ENCODE results near the gene AMH. TPM values are rescaled to one million over a fixed set of nuclear protein-coding genes. Genes with fewer than 3 reads are reported as not detected.

Gene AMH
- total RNA-seq, 2 experiments from 2014 or later, result 10.3 to 12.1 TPM

DNA sequence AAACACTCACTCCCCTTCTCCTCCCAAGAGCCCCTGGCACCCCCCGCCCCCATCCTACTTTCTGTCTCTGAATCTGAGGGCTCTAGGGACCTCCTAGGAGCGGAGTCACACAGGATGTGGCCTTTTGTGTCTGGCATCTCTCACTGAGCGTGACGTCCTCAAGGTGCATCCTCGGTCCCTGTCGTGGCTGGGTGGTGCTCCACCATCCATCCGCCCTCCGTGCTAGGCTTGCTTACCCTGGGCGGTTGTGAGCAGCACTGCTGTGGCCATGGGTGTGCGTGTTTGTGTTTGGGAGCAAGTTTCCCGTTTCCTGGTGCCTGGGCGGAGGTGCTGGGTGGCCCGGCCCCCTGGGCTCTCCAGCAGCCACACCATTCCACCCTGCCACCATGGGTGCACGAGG lies 25.2 kb upstream of the AMH start:
- Mint-ChIP-seq H3K36me3 (ENCODE audit: low read depth) (peaks cover 33% of the 10 kb centered on the region), H3K4me1 (ENCODE audit: low read depth) (peaks cover 10% of the 10 kb centered on the region), H3K27ac (peak overlapping the region; percentile 77), H3K9me3 (ENCODE audit: insufficient read depth) (no peaks in the 10 kb centered on the region), H3K27me3 (ENCODE audit: low read depth) (no peaks in the 10 kb centered on the region), H3K4me3 (no peak overlapping the region)
- POLR2A ChIA-PET, result no interaction called here
- DNase-seq, result peak; percentile 57
- CTCF ChIA-PET, result no interaction called here
- ATAC-seq, result peak; percentile 63

DNA sequence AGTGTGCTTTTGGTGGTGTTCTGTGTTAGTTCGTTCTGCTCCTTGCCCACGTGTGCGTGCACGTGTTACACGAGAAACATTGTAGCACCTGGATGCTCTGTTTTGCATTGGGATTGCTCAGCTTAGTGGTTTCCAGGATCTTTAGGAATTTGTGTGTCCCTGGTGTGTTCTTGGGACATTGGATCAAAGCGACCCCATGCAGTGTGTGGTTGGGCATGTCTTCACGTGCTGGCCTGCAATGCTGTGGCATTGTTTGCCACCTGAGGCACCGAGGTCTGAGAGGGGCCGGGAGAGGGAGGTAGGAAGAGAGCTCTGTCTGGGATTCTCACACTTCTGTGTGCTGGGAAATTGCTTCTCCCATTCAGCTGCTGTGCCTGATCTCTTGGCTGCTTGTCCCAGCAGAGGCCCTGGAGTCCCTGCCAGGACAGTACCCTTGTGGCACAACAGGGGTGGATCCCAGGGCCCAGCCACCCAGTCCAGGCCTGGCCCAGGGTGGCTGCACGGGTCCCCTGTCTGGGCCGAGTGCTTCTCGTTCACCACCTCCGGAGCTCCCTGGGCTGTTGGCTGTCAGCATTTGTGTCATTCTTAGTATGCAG lies 24.3 kb upstream of the AMH start:
- Mint-ChIP-seq H3K4me3 (no peak overlapping the region), H3K9me3 (ENCODE audit: insufficient read depth) (no peaks in the 10 kb centered on the region), H3K27me3 (ENCODE audit: low read depth) (no peaks in the 10 kb centered on the region), H3K27ac (peak overlapping the region; percentile 77), H3K4me1 (ENCODE audit: low read depth) (peaks cover 10% of the 10 kb centered on the region), H3K36me3 (ENCODE audit: low read depth) (peaks cover 36% of the 10 kb centered on the region)
- POLR2A ChIA-PET, result no interaction called here
- CTCF ChIA-PET, result no interaction called here
- ATAC-seq (no peak), DNase-seq (no peak)

DNA sequence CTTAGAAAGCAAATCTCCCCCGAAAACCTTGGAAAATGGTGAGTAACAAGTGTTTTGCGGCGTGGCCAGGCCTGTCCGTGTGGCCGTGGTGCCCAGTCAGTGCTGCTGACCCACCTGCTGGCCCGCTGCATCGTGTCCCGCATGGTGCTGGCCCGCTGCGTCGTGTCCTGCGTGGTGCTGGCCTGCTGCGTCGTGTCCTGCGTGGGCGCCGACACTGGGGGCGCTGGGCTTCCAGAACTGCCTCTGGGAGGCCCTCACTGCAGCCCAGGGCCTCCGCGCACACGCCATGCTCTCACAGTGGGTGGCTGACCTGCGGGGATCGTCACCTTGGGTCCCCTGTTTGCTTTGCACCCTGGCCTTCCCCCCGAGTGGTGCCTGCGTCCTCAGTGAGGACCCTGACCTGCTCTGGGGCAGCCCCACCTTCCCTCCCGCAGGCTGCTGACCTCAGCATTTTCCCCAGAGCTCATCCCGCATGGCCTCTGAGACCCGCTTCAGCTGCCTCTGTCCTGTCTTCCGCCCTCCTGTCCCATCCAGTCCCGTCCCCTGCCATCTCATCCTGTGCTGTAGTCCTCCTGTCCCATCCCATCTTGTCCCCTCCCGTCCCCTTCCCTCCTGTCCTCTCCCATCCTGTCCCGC lies 23.6 kb upstream of the AMH start:
- H3K4me3 Mint-ChIP-seq, result no peak overlapping the region
- H3K27me3 Mint-ChIP-seq (ENCODE audit: low read depth), result no peaks in the 10 kb centered on the region
- DNase-seq (no peak), ATAC-seq (no peak)
- peak overlapping the region; percentile 49 for H3K27ac Mint-ChIP-seq
- CTCF ChIA-PET, result no interaction called here
- POLR2A ChIA-PET, result no interaction called here
- peaks cover 37% of the 10 kb centered on the region for H3K36me3 Mint-ChIP-seq (ENCODE audit: low read depth)
- peaks cover 10% of the 10 kb centered on the region for H3K4me1 Mint-ChIP-seq (ENCODE audit: low read depth)
- no peaks in the 10 kb centered on the region for H3K9me3 Mint-ChIP-seq (ENCODE audit: insufficient read depth)

DNA sequence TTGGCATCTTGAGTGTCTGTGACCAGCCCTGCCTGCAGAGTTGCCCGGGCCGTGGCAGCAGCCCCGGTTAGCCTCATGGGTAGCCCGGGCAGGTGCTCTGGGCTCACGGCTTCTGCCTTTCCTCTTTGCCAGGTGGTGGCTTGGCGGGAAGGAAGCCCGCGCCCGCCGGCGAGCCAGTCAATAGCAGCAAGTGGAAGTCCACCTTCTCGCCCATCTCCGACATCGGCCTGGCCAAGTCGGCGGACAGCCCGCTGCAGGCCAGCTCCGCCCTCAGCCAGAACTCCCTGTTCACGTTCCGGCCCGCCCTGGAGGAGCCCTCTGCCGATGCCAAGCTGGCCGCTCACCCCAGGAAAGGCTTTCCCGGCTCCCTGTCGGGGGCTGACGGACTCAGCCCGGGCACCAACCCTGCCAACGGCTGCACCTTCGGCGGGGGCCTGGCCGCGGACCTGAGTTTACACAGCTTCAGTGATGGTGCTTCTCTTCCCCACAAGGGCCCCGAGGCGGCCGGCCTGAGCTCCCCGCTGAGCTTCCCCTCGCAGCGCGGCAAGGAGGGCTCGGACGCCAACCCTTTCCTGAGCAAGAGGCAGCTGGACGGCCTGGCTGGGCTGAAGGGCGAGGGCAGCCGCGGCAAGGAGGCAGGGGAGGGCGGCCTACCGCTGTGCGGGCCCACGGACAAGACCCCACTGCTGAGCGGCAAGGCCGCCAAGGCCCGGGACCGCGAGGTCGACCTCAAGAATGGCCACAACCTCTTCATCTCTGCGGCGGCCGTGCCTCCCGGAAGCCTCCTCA lies 22.9 kb upstream of the AMH start:
- Mint-ChIP-seq H3K4me3 (no peak overlapping the region), H3K27ac (peak overlapping the region; percentile 49), H3K4me1 (ENCODE audit: low read depth) (peaks cover 10% of the 10 kb centered on the region), H3K36me3 (ENCODE audit: low read depth) (peaks cover 34% of the 10 kb centered on the region), H3K27me3 (ENCODE audit: low read depth) (no peaks in the 10 kb centered on the region), H3K9me3 (ENCODE audit: insufficient read depth) (no peaks in the 10 kb centered on the region)
- ChIA-PET POLR2A (interaction anchor here (0.6 kb wide), 1 partner anchor 1016 kb away, joined by 3 read pairs; no protein-coding TSS in a partner anchor), CTCF (no interaction called here)
- no peak for ATAC-seq
- DNase-seq, result no peak

DNA sequence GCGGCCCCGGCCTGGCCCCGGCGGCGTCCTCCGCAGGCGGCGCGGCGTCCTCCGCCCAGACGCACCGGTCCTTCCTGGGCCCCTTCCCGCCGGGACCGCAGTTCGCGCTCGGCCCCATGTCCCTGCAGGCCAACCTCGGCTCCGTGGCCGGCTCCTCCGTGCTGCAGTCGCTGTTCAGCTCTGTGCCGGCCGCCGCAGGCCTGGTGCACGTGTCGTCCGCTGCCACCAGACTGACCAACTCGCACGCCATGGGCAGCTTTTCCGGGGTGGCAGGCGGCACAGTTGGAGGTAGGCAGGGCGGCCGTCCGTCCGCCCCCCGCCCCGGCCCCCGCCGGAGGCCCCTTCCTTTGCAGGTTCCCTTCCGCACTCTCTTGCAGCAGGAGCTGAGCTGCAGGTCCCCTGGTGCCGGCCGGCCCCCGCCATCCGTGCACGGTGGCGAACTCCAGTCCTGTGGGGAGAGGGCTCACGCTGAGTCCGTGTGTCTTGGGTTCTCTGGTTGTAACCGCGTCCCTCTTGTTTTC lies 22.2 kb upstream of the AMH start:
- ATAC-seq (no peak), DNase-seq (no peak)
- ChIA-PET CTCF (no interaction called here), POLR2A (interaction anchor here (0.6 kb wide), 1 partner anchor 1015 kb away, joined by 3 read pairs; no protein-coding TSS in a partner anchor)
- no peak overlapping the region for H3K4me3 Mint-ChIP-seq
- peaks cover 37% of the 10 kb centered on the region for H3K36me3 Mint-ChIP-seq (ENCODE audit: low read depth)
- no peaks in the 10 kb centered on the region for H3K9me3 Mint-ChIP-seq (ENCODE audit: insufficient read depth)
- H3K27ac Mint-ChIP-seq, result no peak overlapping the region
- peaks cover 10% of the 10 kb centered on the region for H3K4me1 Mint-ChIP-seq (ENCODE audit: low read depth)
- no peaks in the 10 kb centered on the region for H3K27me3 Mint-ChIP-seq (ENCODE audit: low read depth)

DNA sequence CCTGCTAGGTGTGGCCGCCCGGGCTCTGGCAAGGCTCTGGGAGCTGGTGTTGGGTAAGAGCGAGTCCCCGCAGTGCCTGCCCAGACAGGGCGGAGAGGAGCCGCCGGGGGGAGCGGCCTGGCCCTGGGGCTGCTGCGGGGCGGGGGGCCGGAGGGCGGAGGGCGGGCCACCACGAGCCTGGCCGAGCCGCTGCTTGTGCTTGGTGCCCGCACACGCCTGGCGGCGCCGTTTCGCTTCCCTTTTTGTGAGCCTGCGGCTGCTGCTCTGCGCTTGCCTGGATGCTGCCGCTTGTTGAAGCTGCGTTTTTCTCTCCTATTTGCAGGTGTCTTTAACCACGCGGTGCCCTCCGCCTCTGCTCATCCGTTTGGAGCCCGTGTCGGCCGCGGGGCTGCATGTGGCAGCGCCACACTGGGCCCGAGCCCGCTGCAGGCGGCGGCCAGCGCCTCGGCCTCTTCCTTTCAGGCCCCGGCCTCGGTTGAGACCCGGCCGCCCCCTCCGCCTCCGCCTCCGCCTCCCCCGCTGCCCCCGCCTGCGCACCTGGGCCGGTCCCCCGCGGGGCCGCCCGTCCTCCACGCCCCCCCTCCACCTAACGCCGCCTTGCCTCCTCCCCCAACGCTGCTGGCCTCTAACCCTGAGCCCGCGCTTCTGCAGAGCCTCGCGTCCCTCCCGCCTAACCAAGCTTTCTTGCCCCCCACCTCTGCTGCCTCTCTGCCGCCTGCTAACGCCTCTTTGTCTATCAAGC lies 21.5 kb upstream of the AMH start:
- ATAC-seq (no peak), DNase-seq (no peak)
- H3K9me3 Mint-ChIP-seq (ENCODE audit: insufficient read depth), result no peaks in the 10 kb centered on the region
- H3K27ac Mint-ChIP-seq, result no peak overlapping the region
- H3K36me3 Mint-ChIP-seq (ENCODE audit: low read depth), result peaks cover 41% of the 10 kb centered on the region
- POLR2A ChIA-PET, result no interaction called here
- H3K4me3 Mint-ChIP-seq, result no peak overlapping the region
- peaks cover 10% of the 10 kb centered on the region for H3K4me1 Mint-ChIP-seq (ENCODE audit: low read depth)
- CTCF ChIA-PET, result no interaction called here
- H3K27me3 Mint-ChIP-seq (ENCODE audit: low read depth), result no peaks in the 10 kb centered on the region

DNA sequence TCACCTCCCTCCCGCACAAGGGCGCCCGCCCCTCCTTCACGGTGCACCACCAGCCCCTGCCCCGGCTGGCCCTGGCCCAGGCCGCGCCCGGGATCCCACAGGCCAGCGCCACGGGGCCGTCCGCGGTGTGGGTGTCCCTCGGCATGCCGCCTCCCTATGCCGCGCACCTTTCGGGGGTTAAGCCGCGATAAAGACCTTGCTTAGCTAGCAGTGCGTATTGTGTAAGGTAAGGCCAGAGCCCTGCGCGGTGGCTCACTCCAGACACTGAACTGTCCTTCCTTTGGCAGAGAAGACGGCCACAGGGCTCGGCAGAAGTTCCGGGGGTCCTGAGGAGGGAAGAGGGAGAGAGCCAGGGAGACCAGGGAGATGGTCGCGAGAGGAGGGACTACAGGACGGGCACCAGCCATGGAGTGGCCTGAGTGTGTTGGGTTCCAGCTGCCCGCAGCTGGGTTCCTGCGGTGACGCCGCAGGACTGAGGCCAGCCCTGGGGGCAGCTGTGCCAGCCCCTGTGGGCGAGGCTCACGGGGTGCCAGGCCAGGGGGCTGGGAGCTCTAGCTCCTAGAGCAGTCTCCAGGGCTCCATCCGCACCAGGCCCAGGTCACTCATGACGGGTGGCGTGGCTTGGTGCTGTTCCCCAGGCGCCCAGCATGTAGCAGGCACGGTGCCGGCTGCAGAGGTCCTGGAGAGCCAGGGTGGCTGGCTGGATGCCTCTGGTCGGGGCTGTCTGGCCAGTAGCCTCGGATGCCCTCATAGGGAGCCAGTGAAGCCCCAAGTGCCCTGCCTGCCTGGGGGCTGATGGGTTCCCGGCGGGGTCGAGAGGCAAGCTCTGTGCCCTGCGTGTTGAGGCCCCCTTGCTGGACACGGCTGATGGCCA lies 20.7 kb upstream of the AMH start:
- peaks cover 45% of the 10 kb centered on the region for H3K36me3 Mint-ChIP-seq (ENCODE audit: low read depth)
- no peak overlapping the region for H3K4me3 Mint-ChIP-seq
- DNase-seq (no peak), ATAC-seq (no peak)
- no peaks in the 10 kb centered on the region for H3K27me3 Mint-ChIP-seq (ENCODE audit: low read depth)
- ChIA-PET CTCF (no interaction called here), POLR2A (no interaction called here)
- peaks cover 13% of the 10 kb centered on the region for H3K4me1 Mint-ChIP-seq (ENCODE audit: low read depth)
- H3K9me3 Mint-ChIP-seq (ENCODE audit: insufficient read depth), result no peaks in the 10 kb centered on the region
- H3K27ac Mint-ChIP-seq, result no peak overlapping the region

DNA sequence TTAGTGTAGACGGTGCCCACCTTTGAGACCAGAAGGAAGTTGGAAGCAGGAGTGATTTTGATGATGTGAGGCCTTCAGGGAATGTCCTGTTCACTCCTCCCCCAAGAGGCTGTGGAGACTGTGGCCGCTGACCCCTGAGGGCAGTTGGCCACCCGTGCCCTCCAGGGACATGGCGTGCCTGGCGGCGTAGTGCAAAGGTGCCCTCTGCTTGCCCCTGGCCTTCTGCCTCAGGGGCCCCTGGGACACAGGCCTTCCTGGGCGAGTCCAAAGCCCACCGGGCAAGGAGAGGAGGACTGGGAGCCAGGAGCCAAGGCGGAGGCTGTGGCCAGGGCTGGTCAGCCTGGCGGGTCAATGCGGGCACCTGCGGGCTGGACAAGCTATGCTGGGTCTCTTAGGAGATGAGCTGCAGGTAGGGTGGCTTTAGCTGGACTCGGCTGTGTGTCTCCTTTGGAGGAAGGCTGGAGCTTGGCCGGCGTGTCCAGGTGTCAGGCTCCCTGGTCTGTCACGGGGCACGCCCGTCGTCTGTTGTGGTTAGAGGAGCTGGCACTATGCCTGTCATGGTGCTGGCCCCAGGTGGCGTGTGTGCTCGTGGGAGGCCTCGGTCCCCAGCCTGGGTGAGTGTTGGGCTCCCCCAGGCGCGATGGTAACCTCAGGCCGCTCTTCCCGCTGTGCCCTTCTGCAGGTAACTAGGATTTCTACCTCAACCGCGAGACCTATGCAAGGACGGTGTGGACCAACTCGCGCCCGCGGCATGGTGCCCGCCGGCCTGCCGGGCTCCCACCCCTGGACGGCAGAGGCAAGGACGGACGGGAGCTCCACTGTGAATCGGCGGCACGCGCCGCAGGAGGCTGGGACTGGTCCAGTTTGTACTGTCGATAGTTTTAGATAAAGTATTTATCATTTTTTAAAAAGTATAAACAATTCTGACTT lies 19.8 kb upstream of the AMH start:
- Mint-ChIP-seq H3K27me3 (ENCODE audit: low read depth) (no peaks in the 10 kb centered on the region), H3K27ac (no peak overlapping the region), H3K4me1 (ENCODE audit: low read depth) (peaks cover 14% of the 10 kb centered on the region), H3K9me3 (ENCODE audit: insufficient read depth) (no peaks in the 10 kb centered on the region), H3K36me3 (ENCODE audit: low read depth) (peaks cover 44% of the 10 kb centered on the region), H3K4me3 (no peak overlapping the region)
- CTCF ChIA-PET, result no interaction called here
- POLR2A ChIA-PET, result interaction anchor here (0.6 to 1.6 kb wide), 2 partner anchors 40 to 226 kb away, joined by 3 to 4 read pairs; no protein-coding TSS in a partner anchor
- no peak for ATAC-seq
- DNase-seq, result no peak

DNA sequence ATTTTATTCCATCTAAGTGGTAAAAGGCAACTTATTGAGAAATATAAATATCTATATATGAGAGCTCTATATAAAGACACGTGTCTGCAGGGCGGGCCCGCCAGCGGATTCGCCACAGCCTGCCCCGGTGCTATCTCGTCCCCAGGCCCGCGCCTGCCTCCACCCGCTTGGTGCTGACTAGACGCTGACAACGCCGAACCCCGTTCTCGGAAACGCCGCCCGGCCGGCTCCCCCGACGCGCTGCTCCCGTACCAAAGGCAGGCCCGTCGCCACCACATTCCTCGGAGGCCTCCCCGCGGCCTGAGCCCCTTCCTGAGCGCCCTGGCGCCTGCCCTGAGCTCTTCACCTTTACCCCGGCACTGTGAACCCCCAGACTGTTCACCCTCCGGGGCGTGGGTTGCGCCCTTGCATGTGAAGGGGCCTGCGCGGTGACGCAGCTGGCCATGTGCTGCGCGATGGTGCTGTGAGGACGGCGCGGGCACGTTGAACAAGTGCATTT lies 19.0 kb upstream of the AMH start:
- ChIA-PET CTCF (interaction anchor here (0.7 kb wide), 1 partner anchor 44 kb away, joined by 3 read pairs; no protein-coding TSS in a partner anchor), POLR2A (interaction anchor here (0.6 to 1.6 kb wide), 3 partner anchors 13 to 225 kb away, joined by 3 to 5 read pairs (median 4); no protein-coding TSS in a partner anchor)
- Mint-ChIP-seq H3K36me3 (ENCODE audit: low read depth) (peaks cover 42% of the 10 kb centered on the region), H3K9me3 (ENCODE audit: insufficient read depth) (no peaks in the 10 kb centered on the region), H3K27ac (peak overlapping the region; percentile 71), H3K4me1 (ENCODE audit: low read depth) (peaks cover 18% of the 10 kb centered on the region), H3K27me3 (ENCODE audit: low read depth) (no peaks in the 10 kb centered on the region), H3K4me3 (no peak overlapping the region)
- no peak for ATAC-seq
- no peak for DNase-seq
